ENCODE results near the gene PKIG. TPM values are rescaled to one million over a fixed set of nuclear protein-coding genes. Genes with fewer than 3 reads are reported as not detected.
A peak's percentile ranks its signal among the peaks of the same experiment; 100 is the strongest.

Gene PKIG
- total RNA-seq, 1 experiment from 2014 or later: 64.9 TPM

- TF ChIP-seq EZH2 (IDR thresholded peaks at IDR 0.05; ENCODE audit: borderline replicate concordance, low read depth, low read length, poor library complexity, severe bottlenecking): no peak
- no peak for TF ChIP-seq CTCF (conservative IDR thresholded peaks at IDR 0.05; ENCODE audit: low read depth, low read length)
- no peak overlapping the region for H3K4me3 ChIP-seq (ENCODE audit: low read depth, low read length, poor library complexity, severe bottlenecking)
- intact Hi-C loops (cut with micrococcal nuclease; ENCODE audit: unreplicated experiment): no loop called here
- H3K9me3 ChIP-seq (ENCODE audit: low read depth, low read length, poor library complexity, severe bottlenecking): no peaks in the 10 kb centered on the region
- no TSS peak for BruUV-seq (replicated peaks)
- H3K36me3 ChIP-seq (ENCODE audit: insufficient read depth, low read length, poor library complexity, severe bottlenecking): peaks cover 45% of the 10 kb centered on the region
- H3K27ac ChIP-seq (ENCODE audit: low read depth, low read length, poor library complexity, severe bottlenecking): peak overlapping the region; percentile 47
- no peak for DNase-seq (ENCODE audit: low spot score)
- CTCF ChIA-PET: no interaction called here
- no peaks in the 10 kb centered on the region for H3K27me3 ChIP-seq (replicated peaks; ENCODE audit: insufficient read depth, low read depth, low read length, poor library complexity)
- peaks cover 10% of the 10 kb centered on the region for H3K4me1 ChIP-seq (ENCODE audit: insufficient read depth, low read length, poor library complexity, severe bottlenecking)
- POLR2A ChIA-PET (ENCODE audit: low non-redundant PET): no interaction called here
Observed at GRCh38 chr20:44615169-44615791, 32.9 kb downstream of the PKIG start.

- CTCF ChIA-PET: no interaction called here
- H3K36me3 ChIP-seq (ENCODE audit: insufficient read depth, low read length, poor library complexity, severe bottlenecking): peaks cover 48% of the 10 kb centered on the region
- POLR2A ChIA-PET (ENCODE audit: low non-redundant PET): no interaction called here
- no peaks in the 10 kb centered on the region for H3K27me3 ChIP-seq (replicated peaks; ENCODE audit: insufficient read depth, low read depth, low read length, poor library complexity)
- BruUV-seq (replicated peaks): no TSS peak
- H3K27ac ChIP-seq (ENCODE audit: low read depth, low read length, poor library complexity, severe bottlenecking): peak overlapping the region; percentile 47
- H3K4me1 ChIP-seq (ENCODE audit: insufficient read depth, low read length, poor library complexity, severe bottlenecking): peaks cover 10% of the 10 kb centered on the region
- TF ChIP-seq EZH2 (IDR thresholded peaks at IDR 0.05; ENCODE audit: borderline replicate concordance, low read depth, low read length, poor library complexity, severe bottlenecking): no peak
- TF ChIP-seq CTCF (conservative IDR thresholded peaks at IDR 0.05; ENCODE audit: low read depth, low read length): no peak
- DNase-seq (ENCODE audit: low spot score): no peak
- no peaks in the 10 kb centered on the region for H3K9me3 ChIP-seq (ENCODE audit: low read depth, low read length, poor library complexity, severe bottlenecking)
- intact Hi-C loops (cut with micrococcal nuclease; ENCODE audit: unreplicated experiment): no loop called here
- H3K4me3 ChIP-seq (ENCODE audit: low read depth, low read length, poor library complexity, severe bottlenecking): no peak overlapping the region
Observed at GRCh38 chr20:44615876-44616603, 33.7 kb downstream of the PKIG start.

- no peak overlapping the region for H3K4me3 ChIP-seq (ENCODE audit: low read depth, low read length, poor library complexity, severe bottlenecking)
- ChIA-PET POLR2A (ENCODE audit: low non-redundant PET) (no interaction called here), CTCF (no interaction called here)
- BruUV-seq (replicated peaks): no TSS peak
- H3K4me1 ChIP-seq (ENCODE audit: insufficient read depth, low read length, poor library complexity, severe bottlenecking): peaks cover 10% of the 10 kb centered on the region
- peaks cover 48% of the 10 kb centered on the region for H3K36me3 ChIP-seq (ENCODE audit: insufficient read depth, low read length, poor library complexity, severe bottlenecking)
- TF ChIP-seq CTCF (conservative IDR thresholded peaks at IDR 0.05; ENCODE audit: low read depth, low read length) (no peak), EZH2 (IDR thresholded peaks at IDR 0.05; ENCODE audit: borderline replicate concordance, low read depth, low read length, poor library complexity, severe bottlenecking) (no peak)
- peak overlapping the region; percentile 47 for H3K27ac ChIP-seq (ENCODE audit: low read depth, low read length, poor library complexity, severe bottlenecking)
- intact Hi-C loops (cut with micrococcal nuclease; ENCODE audit: unreplicated experiment): no loop called here
- H3K27me3 ChIP-seq (replicated peaks; ENCODE audit: insufficient read depth, low read depth, low read length, poor library complexity): no peaks in the 10 kb centered on the region
- H3K9me3 ChIP-seq (ENCODE audit: low read depth, low read length, poor library complexity, severe bottlenecking): no peaks in the 10 kb centered on the region
- DNase-seq (ENCODE audit: low spot score): peak; percentile 72
Observed at GRCh38 chr20:44616604-44616964, 34.2 kb downstream of the PKIG start.

Data from A673 (cell line).